ENCODE measurements around the gene PAXX. TPM values are rescaled to one million over a fixed set of nuclear protein-coding genes. Genes with fewer than 3 reads are reported as not detected.
A peak's percentile ranks its signal among the peaks of the same experiment; 100 is the strongest.

The PAXX gene
- total RNA-seq, 1 experiment from 2014 or later: 89.0 TPM

- Histone ChIP-seq H3K9me2 (ENCODE audit: insufficient read depth) (no peaks in the 10 kb centered on the region), H2AFZ (ENCODE audit: low read depth, low read length, poor library complexity, severe bottlenecking) (no peak overlapping the region), H3K79me2 (ENCODE audit: insufficient read depth, low read length) (peaks cover 16% of the 10 kb centered on the region; the same call in 1 of the 2 replicates), H3K4me3 (replicated peaks in 1 of 2; ENCODE audit: low read depth in 1 of 2, low read length in 2 of 2) (no peak overlapping the region), H3K27me3 (ENCODE audit: insufficient read depth, low read length) (no peaks in the 10 kb centered on the region), H3K36me3 (ENCODE audit: control insufficient read depth in 1 of 2, insufficient read depth in 2 of 2, low read length in 2 of 2) (peaks cover 3 to 7% of the 10 kb centered on the region in 2 experiments; a peak in 2 of 4 replicates), H3K27ac (ENCODE audit: low read depth, low read length) (no peak overlapping the region), H3K9me3 (ENCODE audit: control insufficient read depth in 1 of 2, insufficient read depth in 1 of 2, low read depth in 1 of 2, low read length in 2 of 2) (no peaks in the 10 kb centered on the region), H4K20me1 (ENCODE audit: insufficient read depth) (no peaks in the 10 kb centered on the region), H3K4me2 (ENCODE audit: low read length) (no peak overlapping the region), H3K4me1 (ENCODE audit: control insufficient read depth in 1 of 2, insufficient read depth in 2 of 2, low read length in 2 of 2) (peaks cover 14 to 24% of the 10 kb centered on the region in 2 experiments), H3K9ac (ENCODE audit: low read length) (no peak overlapping the region)
- ATAC-seq: no peak
- POLR2A ChIA-PET: no interaction called here
- intact Hi-C loops (cut with micrococcal nuclease): loop anchor here (5.0 kb wide), 1 partner anchor 197 kb away; the partner anchor contains the start of gene AJM1
- TSS peak; percentile 30 for BruUV-seq (replicated peaks)
- CTCF ChIA-PET: interaction anchor here (1.4 kb wide), 1 partner anchor 11 kb away, joined by 5 read pairs; no protein-coding TSS in a partner anchor
- RAD21 ChIA-PET (ENCODE audit: low non-redundant PET in 1 of 2, low total read pairs in 2 of 2, uncharacterized antibody in 2 of 2, unreplicated experiment in 2 of 2): no interaction called here
- TF ChIP-seq ZFX (IDR thresholded peaks at IDR 0.05): no peak
- DNase-seq (ENCODE audit: low read depth, low spot score): no peak
Measured at GRCh38 chr9:137039611-137040366, 47.6 kb downstream of the PAXX start.

- Histone ChIP-seq H3K9me3 (ENCODE audit: control insufficient read depth in 1 of 2, insufficient read depth in 1 of 2, low read depth in 1 of 2, low read length in 2 of 2) (no peaks in the 10 kb centered on the region), H3K27ac (ENCODE audit: low read depth, low read length) (no peak overlapping the region), H3K27me3 (ENCODE audit: insufficient read depth, low read length) (no peaks in the 10 kb centered on the region), H2AFZ (ENCODE audit: low read depth, low read length, poor library complexity, severe bottlenecking) (no peak overlapping the region), H3K79me2 (ENCODE audit: insufficient read depth, low read length) (peaks cover 24% of the 10 kb centered on the region; the same call in 1 of the 2 replicates), H3K9me2 (ENCODE audit: insufficient read depth) (no peaks in the 10 kb centered on the region), H4K20me1 (ENCODE audit: insufficient read depth) (no peaks in the 10 kb centered on the region), H3K4me3 (replicated peaks in 1 of 2; ENCODE audit: low read depth in 1 of 2, low read length in 2 of 2) (no peak overlapping the region), H3K36me3 (ENCODE audit: control insufficient read depth in 1 of 2, insufficient read depth in 2 of 2, low read length in 2 of 2) (peaks cover 3 to 7% of the 10 kb centered on the region in 2 experiments; a peak in 2 of 4 replicates), H3K4me1 (ENCODE audit: control insufficient read depth in 1 of 2, insufficient read depth in 2 of 2, low read length in 2 of 2) (peaks cover 12 to 22% of the 10 kb centered on the region in 2 experiments), H3K9ac (ENCODE audit: low read length) (no peak overlapping the region), H3K4me2 (ENCODE audit: low read length) (no peak overlapping the region)
- POLR2A ChIA-PET: no interaction called here
- DNase-seq (ENCODE audit: low read depth, low spot score) (no peak), ATAC-seq (no peak)
- CTCF ChIA-PET: no interaction called here
- RAD21 ChIA-PET (ENCODE audit: low non-redundant PET in 1 of 2, low total read pairs in 2 of 2, uncharacterized antibody in 2 of 2, unreplicated experiment in 2 of 2): no interaction called here
- TF ChIP-seq RAD21 (IDR thresholded peaks at IDR 0.05; ENCODE audit: low read depth) (no peak), JUND (IDR thresholded peaks at IDR 0.05) (no peak), ELF1 (IDR thresholded peaks at IDR 0.05; ENCODE audit: borderline replicate concordance, low read depth) (no peak), ATF3 (IDR thresholded peaks at IDR 0.05) (no peak), SIN3A (IDR thresholded peaks at IDR 0.05; ENCODE audit: low read depth) (no peak), EZH2phosphoT487 (IDR thresholded peaks at IDR 0.05; ENCODE audit: borderline replicate concordance) (no peak), ZFX (IDR thresholded peaks at IDR 0.05) (no peak), POLR2AphosphoS5 (IDR thresholded peaks at IDR 0.05; ENCODE audit: low read depth, low read length) (no peak), EGR1 (IDR thresholded peaks at IDR 0.05; ENCODE audit: low read depth) (no peak), SP1 (IDR thresholded peaks at IDR 0.05; ENCODE audit: low read depth) (no peak), CBX3 (IDR thresholded peaks at IDR 0.05; ENCODE audit: low read depth) (no peak)
- intact Hi-C loops (cut with micrococcal nuclease): no loop called here
- BruUV-seq (replicated peaks): no TSS peak
Measured at GRCh38 chr9:137040568-137040967, 48.3 kb downstream of the PAXX start.

Data from HCT116 (cell line).